ENCODE data around the gene FTO. TPM values are rescaled to one million over a fixed set of nuclear protein-coding genes. Genes with fewer than 3 reads are reported as not detected.
A peak's percentile ranks its signal among the peaks of the same experiment; 100 is the strongest.

FTO gene
- total and polyA plus RNA-seq, 2 of the 13 experiments (the other 11 are each of a cell fraction or from before 2014, with no cell fraction given), result 41.6 to 55.8 TPM

GRCh38 chr16:53899431-53899830, 195.5 kb downstream of the FTO start (continued):
- TF ChIP-seq, protein P1, sequence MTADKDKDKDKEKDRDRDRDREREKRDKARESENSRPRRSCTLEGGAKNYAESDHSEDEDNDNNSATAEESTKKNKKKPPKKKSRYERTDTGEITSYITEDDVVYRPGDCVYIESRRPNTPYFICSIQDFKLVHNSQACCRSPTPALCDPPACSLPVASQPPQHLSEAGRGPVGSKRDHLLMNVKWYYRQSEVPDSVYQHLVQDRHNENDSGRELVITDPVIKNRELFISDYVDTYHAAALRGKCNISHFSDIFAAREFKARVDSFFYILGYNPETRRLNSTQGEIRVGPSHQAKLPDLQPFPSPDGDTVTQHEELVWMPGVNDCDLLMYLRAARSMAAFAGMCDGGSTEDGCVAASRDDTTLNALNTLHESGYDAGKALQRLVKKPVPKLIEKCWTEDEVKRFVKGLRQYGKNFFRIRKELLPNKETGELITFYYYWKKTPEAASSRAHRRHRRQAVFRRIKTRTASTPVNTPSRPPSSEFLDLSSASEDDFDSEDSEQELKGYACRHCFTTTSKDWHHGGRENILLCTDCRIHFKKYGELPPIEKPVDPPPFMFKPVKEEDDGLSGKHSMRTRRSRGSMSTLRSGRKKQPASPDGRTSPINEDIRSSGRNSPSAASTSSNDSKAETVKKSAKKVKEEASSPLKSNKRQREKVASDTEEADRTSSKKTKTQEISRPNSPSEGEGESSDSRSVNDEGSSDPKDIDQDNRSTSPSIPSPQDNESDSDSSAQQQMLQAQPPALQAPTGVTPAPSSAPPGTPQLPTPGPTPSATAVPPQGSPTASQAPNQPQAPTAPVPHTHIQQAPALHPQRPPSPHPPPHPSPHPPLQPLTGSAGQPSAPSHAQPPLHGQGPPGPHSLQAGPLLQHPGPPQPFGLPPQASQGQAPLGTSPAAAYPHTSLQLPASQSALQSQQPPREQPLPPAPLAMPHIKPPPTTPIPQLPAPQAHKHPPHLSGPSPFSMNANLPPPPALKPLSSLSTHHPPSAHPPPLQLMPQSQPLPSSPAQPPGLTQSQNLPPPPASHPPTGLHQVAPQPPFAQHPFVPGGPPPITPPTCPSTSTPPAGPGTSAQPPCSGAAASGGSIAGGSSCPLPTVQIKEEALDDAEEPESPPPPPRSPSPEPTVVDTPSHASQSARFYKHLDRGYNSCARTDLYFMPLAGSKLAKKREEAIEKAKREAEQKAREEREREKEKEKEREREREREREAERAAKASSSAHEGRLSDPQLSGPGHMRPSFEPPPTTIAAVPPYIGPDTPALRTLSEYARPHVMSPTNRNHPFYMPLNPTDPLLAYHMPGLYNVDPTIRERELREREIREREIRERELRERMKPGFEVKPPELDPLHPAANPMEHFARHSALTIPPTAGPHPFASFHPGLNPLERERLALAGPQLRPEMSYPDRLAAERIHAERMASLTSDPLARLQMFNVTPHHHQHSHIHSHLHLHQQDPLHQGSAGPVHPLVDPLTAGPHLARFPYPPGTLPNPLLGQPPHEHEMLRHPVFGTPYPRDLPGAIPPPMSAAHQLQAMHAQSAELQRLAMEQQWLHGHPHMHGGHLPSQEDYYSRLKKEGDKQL (CRISPR knock-in tag; IDR thresholded peaks at IDR 0.05; ENCODE audit: low read depth), result no peak
- TF ChIP-seq ZNF362 (CRISPR knock-in tag; IDR thresholded peaks at IDR 0.05; ENCODE audit: borderline replicate concordance) (no peak), ZSCAN21 (CRISPR knock-in tag; IDR thresholded peaks at IDR 0.05; ENCODE audit: borderline replicate concordance) (no peak), STAG1 (CRISPR knock-in tag; IDR thresholded peaks at IDR 0.05) (no peak), HNF4A (CRISPR knock-in tag; IDR thresholded peaks at IDR 0.05) (0 out of 2 replicates have a peak, but pooled peaks have one; percentile 25)

DNA sequence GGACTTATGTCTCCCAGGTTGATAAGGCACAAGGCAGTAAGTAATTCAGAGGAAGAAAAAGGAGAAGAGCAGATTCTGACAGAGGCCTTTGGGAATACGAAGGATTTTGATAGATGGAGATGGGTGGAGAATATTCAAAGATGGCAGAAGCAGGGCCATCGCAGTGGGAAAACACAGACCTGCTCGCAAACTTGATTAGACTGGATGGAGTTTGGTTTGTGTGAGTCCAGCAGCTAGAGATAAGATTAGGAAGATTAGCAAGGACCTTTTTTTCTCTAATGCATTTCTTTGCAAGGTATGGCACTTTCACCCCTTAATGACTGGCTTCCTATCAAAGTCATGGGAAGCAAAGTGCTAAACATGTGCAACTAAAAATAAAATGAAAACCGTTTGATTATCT, 196.7 kb downstream of the FTO start:
- ChIA-PET POLR2A (no interaction called here), CTCF (ENCODE audit: low intra/inter-chr PET ratio, low total read pairs) (no interaction called here)
- peaks cover 30% of the 10 kb centered on the region for H3K4me1 ChIP-seq (ENCODE audit: insufficient read depth, low read length)
- TF ChIP-seq ZC3H13 (CRISPR knock-in tag; IDR thresholded peaks at IDR 0.05) (no peak), TRIM24 (CRISPR knock-in tag; IDR thresholded peaks at IDR 0.05) (no peak), ZNF235 (CRISPR knock-in tag; IDR thresholded peaks at IDR 0.05; ENCODE audit: borderline replicate concordance) (no peak), GTF2F1 (IDR thresholded peaks at IDR 0.05; ENCODE audit: low read length) (no peak)
- TF ChIP-seq, protein P1 (CRISPR knock-in tag; IDR thresholded peaks at IDR 0.05; ENCODE audit: low read depth), result no peak

More for the DNA sequence above, 196.7 kb downstream of the FTO start:
- H3K79me2 ChIP-seq (ENCODE audit: insufficient read depth, low read length), result no peaks in the 10 kb centered on the region
- no peaks in the 10 kb centered on the region for H3K9me3 ChIP-seq (ENCODE audit: low read length)
- H3K27me3 ChIP-seq (ENCODE audit: control insufficient read depth in 1 of 2, insufficient read depth in 2 of 2, low read length in 2 of 2), result no peaks in the 10 kb centered on the region
- H2AFZ ChIP-seq (ENCODE audit: low read length), result no peak overlapping the region
- intact Hi-C loops (cut with micrococcal nuclease; ENCODE audit: unreplicated experiment), result no loop called here
- no peaks in the 10 kb centered on the region for H3K36me3 ChIP-seq (replicated peaks in 1 of 2; ENCODE audit: control insufficient read depth in 1 of 2, insufficient read depth in 2 of 2, low read length in 2 of 2)
- 88% methylated on average over 4 of the region's 4 CpGs for WGBS (ENCODE audit: low lambda C conversion rate)
- no peak overlapping the region for H3K4me3 ChIP-seq (replicated peaks in 1 of 3; ENCODE audit: insufficient read depth in 1 of 3, low read depth in 2 of 3, low read length in 3 of 3)
- ATAC-seq (no peak), FAIRE-seq (no peak), DNase-seq (ENCODE audit: low spot score) (no peak)
- no TSS peak for BruUV-seq (replicated peaks)
- H3K4me2 ChIP-seq (ENCODE audit: low read depth, low read length), result no peak overlapping the region
- no peak overlapping the region for H3K9ac ChIP-seq (ENCODE audit: insufficient read depth, low read depth, low read length)
- H4K20me1 ChIP-seq (ENCODE audit: insufficient read depth, low read length), result no peaks in the 10 kb centered on the region
- in situ Hi-C loops (cut with HindIII; ENCODE audit: extremely low pct_ligation_motif_present, low pct_unique_long_range_greater_than_20kb), result no loop called here
- H3K27ac ChIP-seq (ENCODE audit: extremely low read length, insufficient read depth, low read length), result no peak overlapping the region
